HG03439 (cell line): ENCODE results near the gene ITGA6.

Source experiments
- ATAC-seq: cut with Tn5 transposase; IDR thresholded peaks from one replicate; pipeline ENCODE4 v1.9.1; 2021; ENCODE audit warnings: mild to moderate bottlenecking, moderate library complexity; ENCODE audit not compliant: unreplicated experiment

The ITGA6 gene

GRCh38 chr2:172427256-172427989 lies at the start of gene ITGA6:
TSS of gene ITGA6 (plus strand) at chr2:172427586.
- no peak for ATAC-seq

- ATAC-seq, result no peak
Observed at GRCh38 chr2:172380436-172381274, 46.7 kb upstream of the ITGA6 start.

DNA sequence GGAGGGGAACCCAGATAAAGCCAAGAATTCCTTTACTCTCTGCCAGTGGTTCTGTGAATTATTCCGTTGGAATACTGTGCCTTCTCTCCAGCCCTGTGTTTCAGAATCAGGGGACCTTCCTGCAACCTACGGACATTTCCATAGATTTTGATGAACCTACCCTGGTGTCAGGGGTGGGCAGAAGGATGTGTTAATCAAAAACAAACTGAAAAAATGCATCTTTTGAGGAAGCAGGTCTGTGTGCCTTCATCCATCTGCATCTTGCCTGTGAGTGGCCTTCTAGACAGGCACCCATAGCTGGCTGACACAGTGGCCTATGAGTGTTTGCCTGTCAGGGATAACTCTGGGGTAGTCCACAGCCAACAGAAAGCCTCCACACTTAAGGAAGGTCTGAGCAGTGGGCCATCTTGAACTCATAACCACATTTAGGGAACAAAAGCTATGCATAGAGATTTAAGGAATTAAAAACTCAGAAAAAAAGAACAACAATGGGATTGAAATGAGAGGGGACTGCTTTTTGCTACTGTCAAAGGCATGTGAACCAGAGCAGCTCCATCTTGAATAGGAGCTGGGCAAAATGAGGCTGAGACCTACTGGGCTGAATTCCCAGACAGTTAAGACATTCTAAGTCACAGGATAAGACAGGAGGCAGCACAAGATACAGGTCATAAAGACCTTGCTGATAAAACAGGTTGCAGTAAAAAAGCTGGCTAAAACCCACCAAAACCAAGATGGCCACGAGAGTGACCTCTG lies 45.9 kb upstream of the ITGA6 start:
- no peak for ATAC-seq

DNA sequence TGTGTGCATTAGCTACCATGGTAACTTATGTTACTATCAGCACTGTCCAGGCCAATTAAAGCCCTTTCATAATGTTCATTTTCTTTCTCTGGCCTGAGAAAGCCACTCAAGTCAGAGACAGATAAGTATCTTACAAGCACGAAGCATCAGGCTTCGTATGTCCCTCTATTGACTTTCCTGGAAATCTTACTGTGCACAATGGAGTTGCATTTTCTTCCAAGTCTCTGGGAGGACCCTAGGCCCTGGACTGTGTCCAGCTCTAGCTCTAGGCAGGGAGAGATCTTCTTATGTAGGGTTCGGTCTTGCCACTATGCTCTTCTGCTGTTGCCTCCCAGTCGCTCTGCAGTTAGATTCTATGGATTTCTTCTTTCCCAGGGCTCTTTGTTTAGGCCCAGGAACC lies 40.0 kb upstream of the ITGA6 start:
- no peak for ATAC-seq

DNA sequence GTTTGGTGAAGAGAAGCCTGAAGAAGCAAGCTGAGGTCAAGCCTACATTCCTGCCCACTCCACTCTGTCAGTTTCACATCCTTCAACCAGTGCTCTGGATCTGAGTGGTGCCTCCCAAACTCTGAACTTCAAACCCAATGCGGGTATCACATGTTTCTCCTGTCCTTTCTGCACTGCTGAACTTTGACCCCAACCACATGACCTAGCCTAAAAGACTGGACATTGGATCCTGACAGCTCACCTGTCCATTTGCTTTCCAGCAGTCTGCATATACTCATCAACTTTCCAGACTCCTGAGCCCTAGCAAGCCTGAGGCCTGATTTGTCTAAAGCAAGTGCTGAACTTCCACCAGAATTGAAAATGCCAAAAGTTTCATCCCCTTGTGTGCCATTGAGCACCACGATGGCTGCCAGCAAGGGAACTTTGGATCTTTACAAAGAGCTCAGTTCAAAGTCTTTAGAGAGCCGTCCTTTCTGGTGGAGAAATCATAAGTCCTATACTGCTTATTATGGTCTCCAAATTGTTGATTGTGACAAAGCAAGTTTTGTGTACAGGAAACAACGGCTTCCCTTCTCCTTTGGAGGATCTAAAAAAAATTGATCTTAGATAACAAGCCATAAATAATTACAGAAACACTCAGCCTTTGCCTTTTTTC lies 37.6 kb upstream of the ITGA6 start:
- ATAC-seq, result no peak

- ATAC-seq, result no peak
Observed at GRCh38 chr2:172394002-172394401, 33.4 kb upstream of the ITGA6 start.

DNA sequence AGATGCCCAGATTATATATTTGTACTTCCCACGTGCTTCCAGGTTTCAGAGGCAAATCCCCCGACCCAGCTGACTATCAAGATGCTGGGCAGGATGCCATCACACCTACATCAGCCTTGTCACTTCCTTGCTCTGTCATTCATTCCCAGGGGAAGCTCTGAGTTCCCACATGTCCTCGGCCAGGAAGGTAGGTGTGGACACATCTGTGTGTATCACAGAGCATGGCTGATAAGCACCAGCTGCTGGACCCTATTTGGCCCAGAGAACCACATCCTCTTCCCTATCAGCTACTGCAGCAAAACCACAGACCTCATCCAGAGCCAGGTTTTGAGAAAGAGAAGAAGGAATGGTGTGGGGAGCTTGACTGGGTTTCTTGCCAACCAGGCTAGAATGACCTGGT lies 31.9 kb upstream of the ITGA6 start:
- ATAC-seq, result no peak

- no peak for ATAC-seq
Observed at GRCh38 chr2:172397148-172397834, 30.1 kb upstream of the ITGA6 start.

DNA sequence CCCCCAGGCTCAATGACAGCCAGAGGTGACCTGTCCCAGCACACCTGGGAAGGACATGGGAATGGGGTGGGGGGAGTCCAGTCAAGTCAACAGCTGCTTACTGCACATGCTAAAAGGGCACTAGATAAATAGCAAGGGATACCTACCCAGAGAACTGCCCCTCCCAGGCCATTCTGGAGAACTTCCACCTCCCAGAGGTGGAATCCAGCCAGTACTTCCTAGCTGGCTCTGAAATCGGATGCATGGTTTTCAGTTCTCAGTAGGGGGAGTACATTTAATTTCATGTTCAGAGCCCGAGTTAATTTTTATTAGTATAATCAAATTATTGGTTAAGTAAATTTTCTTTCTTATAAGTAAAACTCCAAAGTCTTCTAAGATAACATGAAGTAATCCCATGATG lies 28.9 kb upstream of the ITGA6 start:
- ATAC-seq, result no peak

GRCh38 chr2:172399765-172400164 lies 27.6 kb upstream of the ITGA6 start:
- no peak for ATAC-seq

- ATAC-seq, result no peak
Observed at GRCh38 chr2:172402198-172402597, 25.2 kb upstream of the ITGA6 start.

GRCh38 chr2:172403402-172403801 lies 24.0 kb upstream of the ITGA6 start:
- no peak for ATAC-seq

GRCh38 chr2:172403881-172404468 lies 23.4 kb upstream of the ITGA6 start:
- ATAC-seq, result no peak

- no peak for ATAC-seq
Observed at GRCh38 chr2:172404824-172405223, 22.6 kb upstream of the ITGA6 start.

- no peak for ATAC-seq
Observed at GRCh38 chr2:172405673-172406072, 21.7 kb upstream of the ITGA6 start.

DNA sequence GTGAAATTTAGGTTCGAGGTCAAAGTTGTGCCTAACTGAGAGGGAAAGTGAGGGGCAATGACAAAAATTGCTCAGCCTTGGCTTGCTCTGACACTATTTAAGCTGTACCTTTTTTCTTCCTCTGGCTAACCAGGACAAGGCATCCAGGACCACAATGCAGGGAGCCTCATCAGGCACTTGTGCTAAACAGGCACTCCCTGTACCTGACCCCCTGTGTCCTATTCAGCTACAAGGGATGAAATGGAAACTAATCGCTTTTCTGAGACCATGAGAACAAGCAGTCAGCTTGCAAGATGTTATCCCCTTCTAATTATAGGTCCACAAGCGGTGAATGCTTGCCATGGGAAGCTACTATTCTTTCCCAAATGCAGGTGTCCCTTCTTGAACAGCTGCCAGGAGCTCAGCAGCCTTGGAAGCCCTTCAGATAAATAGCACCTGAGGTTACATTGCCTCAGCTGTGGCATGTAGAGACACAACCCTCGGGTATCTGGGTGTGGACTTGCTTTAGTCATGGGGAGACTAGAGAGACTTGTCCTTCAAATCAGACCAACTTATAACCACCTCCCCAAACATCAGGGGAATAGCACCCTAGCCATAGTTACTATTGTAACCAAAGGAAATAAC lies 19.1 kb upstream of the ITGA6 start:
- no peak for ATAC-seq

DNA sequence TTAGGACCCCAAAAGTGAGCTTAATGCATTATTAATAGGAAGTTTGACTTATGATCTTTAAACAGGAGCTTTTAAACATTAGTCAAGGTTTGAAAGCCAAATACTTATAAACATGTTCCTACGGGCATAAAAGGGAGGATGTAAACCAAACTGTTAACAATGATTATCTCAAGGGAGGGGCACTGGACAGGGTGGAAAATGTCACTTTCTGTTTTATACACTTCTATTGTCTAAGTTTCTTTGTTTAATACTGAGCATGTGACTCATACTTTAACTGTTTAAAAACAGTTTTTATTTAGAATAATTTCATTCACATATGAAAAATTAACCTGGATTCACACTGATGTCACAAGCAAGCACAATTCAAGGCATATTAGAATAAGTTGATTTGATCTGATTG lies 18.3 kb upstream of the ITGA6 start:
- ATAC-seq, result no peak

DNA sequence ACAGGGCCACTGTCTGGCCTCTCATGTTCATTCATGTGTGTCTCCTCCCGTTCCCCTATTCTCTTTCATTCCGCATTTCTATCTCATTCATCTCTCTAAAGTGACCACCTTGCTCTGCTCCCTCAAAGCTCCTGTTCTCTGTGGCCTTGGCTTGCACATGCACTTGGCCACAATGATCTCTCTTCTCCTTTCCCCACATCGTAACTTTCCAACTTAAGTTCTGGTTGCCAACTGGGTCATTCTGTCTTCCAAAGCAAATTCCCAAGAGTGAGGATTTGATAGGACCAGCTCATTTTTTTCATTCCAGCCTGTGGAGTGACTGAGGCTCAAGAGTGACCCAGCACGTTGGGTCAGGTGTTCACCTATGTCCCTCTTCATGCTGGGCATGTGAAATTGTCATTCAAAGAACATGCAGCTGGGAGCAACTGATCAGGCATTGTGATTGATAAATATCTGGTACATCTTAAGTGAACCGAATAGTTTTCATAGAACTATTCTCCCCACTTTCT lies 14.3 kb upstream of the ITGA6 start:
- no peak for ATAC-seq

- no peak for ATAC-seq
Observed at GRCh38 chr2:172415157-172415864, 12.1 kb upstream of the ITGA6 start.
